Heart left ventricle (tissue), 16 donors: ENCODE measurements around the gene PSEN1. TPM values are rescaled to one million over a fixed set of nuclear protein-coding genes. Genes with fewer than 3 reads are reported as not detected.
"Not testable (repeated sequence)": the region's sequence is repeated elsewhere in the genome, so short reads cannot be mapped to it uniquely, and the experiment has no call there.

ENCODE experiments used
- ATAC-seq, 4 donors: fragments of 200-7000 bp; cut with Tn5 transposase; one replicate each; pipeline ENCODE4 v1.9.1; 2020 to 2022; ENCODE audit warnings: moderate library complexity in 4 of 4, mild to moderate bottlenecking in 3 of 4, moderate number of reproducible peaks in 1 of 4
- DNase-seq, 5 donors: peaks; one replicate each; pipeline ENCODE4 v3.0.0-alpha.2; 2020
- H3K27ac ChIP-seq, 12 donors: fragments of 200-600 bp; sonication (generic) in 4 of 12; one replicate each; pipeline versions ENCODE4 v1.5.0 to v1.8.0; 2016 to 2022; ENCODE audit warnings: mild to moderate bottlenecking in 2 of 12
- H3K27me3 ChIP-seq, 9 donors: fragments of 200-600 bp; sonication (generic) in 2 of 9; one replicate each; pipeline versions ENCODE4 v1.5.1 to v1.8.0; 2016 to 2022; ENCODE audit warnings: mild to moderate bottlenecking in 3 of 9
- H3K36me3 ChIP-seq, 9 donors: fragments of 200-600 bp; sonication (generic) in 2 of 9; one replicate each; pipeline versions ENCODE4 v1.5.0 to v1.8.0; 2018 to 2022; ENCODE audit warnings: mild to moderate bottlenecking in 2 of 9
- H3K4me1 ChIP-seq, 12 donors: fragments of 200-600 bp; sonication (generic) in 4 of 12; one replicate each; pipeline versions ENCODE4 v1.5.0 to v1.8.0; 2016 to 2022; ENCODE audit warnings: mild to moderate bottlenecking in 3 of 12
- H3K4me3 ChIP-seq, 12 donors: fragments of 200-600 bp; sonication (generic) in 4 of 12; one replicate each; pipeline versions ENCODE4 v1.5.0 to v1.8.0; 2017 to 2022; ENCODE audit warnings: mild to moderate bottlenecking in 9 of 12, moderate library complexity in 4 of 12
- H3K9me3 ChIP-seq, 12 donors: fragments of 200-600 bp; sonication (generic) in 4 of 12; one replicate each; pipeline versions ENCODE4 v1.5.0 to v1.8.0; 2016 to 2022; ENCODE audit warnings: mild to moderate bottlenecking in 1 of 12
- CTCF ChIP-seq, 12 donors: fragments of 200-600 bp; sonication (generic) in 4 of 12; IDR thresholded peaks; one replicate each; pipeline versions ENCODE4 v1.5.0 to v1.8.0; 2018 to 2022; ENCODE audit warnings: antibody characterized with exemption in 12 of 12, mild to moderate bottlenecking in 5 of 12
- POLR2A ChIP-seq, 2 donors: fragments of 450-650 bp; IDR thresholded peaks; one replicate each; pipeline ENCODE4 v1.6.1; 2017; ENCODE audit warnings: antibody characterized with exemption in 2 of 2, mild to moderate bottlenecking in 2 of 2, moderate library complexity in 2 of 2
- WGBS, 4 donors: extraction: QIAGEN DNeasy Blood & Tissue Kit in 2 of 4; methylation state at CpG; one replicate each; pipeline versions ENCODE4 v1.1.5 to v1.1.7; 2013 to 2018; 5-methylcytosine and 5-hydroxymethylcytosine counted together
- intact Hi-C, 10 donors: fragments of 100-400 bp; cut with DNase I; formaldehyde crosslinking; loops; one replicate each; pipeline versions ENCODE4 v1.11.1 to v1.14.2; 2022
- polyA plus RNA-seq, 2 donors: library from polyadenylated mRNA; stranded (reverse); fragments of 200-250 nt; gene quantifications; one replicate each; pipeline ENCODE4 v1.2.3, GENCODE V29; 2013
- total RNA-seq, 9 donors: library from RNA; depleted of rRNA in 2 of 9; stranded (reverse); fragments of >200 nt in 2 of 9; fragmentation: NEBNext Ultra II Directional in 3 of 9; extraction: Animal tissue kit (Norgen Biotek cat#: 25700) in 3 of 9; gene quantifications; one replicate each; pipeline versions ENCODE4 v1.1.0 to v1.2.4, GENCODE V29; 2016 to 2023
- donor health status: ischemic (EF 13 %, LVEDD 7.1; RV severe dilation, severe dysfunction).
- donor health status: healthy with polysubstance abuse.
- donor health status: DM: no; HTN: yes; CAD: no.
- donor health status: DM: no; HTN: no; CAD: no.
- donor health status: ischemic (EF 25% LVEDD 6.9; RV normal size, moderate dysfunction).
- donor health status: ischemic (EF 25% LVEDD 5.7; RV mildly dilated, moderate dysfunction).
- donor health status: healthy.
- donor health status: DM: yes; HTN: yes; CAD: no.
- donor health status: ischemic (EF 35%, LVEDD 5.7; RV mildly dilated, moderate dysfunction).
- donor health status: nonischemic (EF 11% LVEDD 7.7; RV severe dilation, severe dysfunction).
- donor health status: DM: yes; HTN: yes; CAD: no.
- donor health status: PGD.
- donor health status: ischemic (EF 29% LVEDD 5.4; RV normal size, mild dysfunction).
- donor health status: nonischemic (EF 23%, LVEDD 6.1; RV moderate dilation, normal function).

The PSEN1 gene
- total and polyA plus RNA-seq, 11 donors = 11.6 to 44.1 (median 22.4) TPM

GRCh38 chr14:73188501-73188911 is 52.2 kb downstream of the PSEN1 start:
- H3K27me3 ChIP-seq = no peaks in the 10 kb centered on the region
- no peak for ATAC-seq
- TF ChIP-seq CTCF (IDR thresholded peaks at IDR 0.05) = no peak
- no peak for TF ChIP-seq POLR2A (IDR thresholded peaks at IDR 0.05)
- peaks cover 0 to 75% (median 72%) of the 10 kb centered on the region in 9 donors for H3K36me3 ChIP-seq
- DNase-seq = no peak
- H3K27ac ChIP-seq = no peak overlapping the region
- no peaks in the 10 kb centered on the region for H3K4me1 ChIP-seq
- 92 to 98% (median 96%) methylated on average over 3 of the region's 3 CpGs for WGBS, 4 donors
- H3K4me3 ChIP-seq = no peak overlapping the region
- no peaks in the 10 kb centered on the region for H3K9me3 ChIP-seq
- intact Hi-C loops = no loop called here

GRCh38 chr14:73189651-73190050 is 53.3 kb downstream of the PSEN1 start:
- Histone ChIP-seq H3K9me3 (no peaks in the 10 kb centered on the region), H3K36me3 (peaks cover 0 to 87% (median 84%) of the 10 kb centered on the region in 9 donors), H3K27ac (no peak overlapping the region), H3K4me3 (no peak overlapping the region), H3K27me3 (no peaks in the 10 kb centered on the region), H3K4me1 (no peaks in the 10 kb centered on the region)
- intact Hi-C loops = no loop called here
- no peak for DNase-seq
- no peak for ATAC-seq
- TF ChIP-seq CTCF (IDR thresholded peaks at IDR 0.05) (no peak), POLR2A (IDR thresholded peaks at IDR 0.05) (no peak)
- 72 to 97% (median 91%) methylated on average over 3 of the region's 3 CpGs for WGBS, 4 donors

DNA sequence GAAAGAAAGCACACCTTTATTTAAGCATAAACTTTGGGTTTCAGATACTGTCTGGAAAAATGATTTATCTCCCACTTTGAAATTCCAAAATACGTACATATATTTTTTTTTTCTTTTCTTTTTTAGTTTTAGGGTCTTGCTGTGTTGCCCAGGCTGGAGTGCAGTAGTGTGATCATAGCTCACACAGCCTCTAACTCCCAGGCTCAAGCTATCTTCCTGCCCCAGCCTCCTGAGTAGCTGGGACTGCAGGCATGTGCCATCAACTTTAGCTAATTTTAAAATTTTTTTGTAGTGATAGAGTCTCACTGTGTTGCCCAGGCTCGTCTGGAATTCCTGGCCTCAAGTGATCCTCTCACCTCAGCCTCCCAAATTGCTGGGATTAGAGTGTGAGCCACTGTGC is 55.1 kb downstream of the PSEN1 start:
- ATAC-seq = no peak
- intact Hi-C loops = no loop called here
- Histone ChIP-seq H3K36me3 (peaks cover 0 to 100% (median 98%) of the 10 kb centered on the region in 9 donors), H3K9me3 (no peaks in the 10 kb centered on the region), H3K27me3 (no peaks in the 10 kb centered on the region), H3K4me3 (no peak overlapping the region), H3K4me1 (no peaks in the 10 kb centered on the region), H3K27ac (no peak overlapping the region)
- 93 to 100% (median 96%) methylated on average over 2 of the region's 2 CpGs for WGBS, 4 donors
- TF ChIP-seq POLR2A (IDR thresholded peaks at IDR 0.05) (no peak), CTCF (IDR thresholded peaks at IDR 0.05) (no peak)
- no peak for DNase-seq

DNA sequence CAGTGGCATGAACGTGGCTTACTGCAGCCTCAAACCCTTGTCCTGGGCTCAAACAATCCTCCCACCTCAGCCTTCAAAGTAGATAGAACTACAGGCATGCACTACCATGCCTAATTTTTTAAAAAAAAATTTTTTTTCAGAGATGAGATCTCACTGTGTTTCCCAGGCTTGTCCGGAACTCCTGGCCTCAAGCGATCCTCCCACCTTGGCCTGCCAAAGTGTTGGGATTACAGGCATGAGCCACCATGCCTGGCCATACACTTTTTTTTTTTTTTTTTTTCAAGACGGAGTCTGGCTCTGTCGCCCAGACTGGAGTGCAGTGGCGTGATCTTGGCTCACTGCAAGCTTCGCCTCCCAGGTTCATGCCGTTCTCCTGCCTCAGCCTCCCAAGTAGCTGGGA is 58.0 kb downstream of the PSEN1 start:
- H3K9me3 ChIP-seq, H3K4me3 ChIP-seq, DNase-seq, intact Hi-C loops, H3K27ac ChIP-seq, H3K27me3 ChIP-seq, ATAC-seq, H3K4me1 ChIP-seq: not testable (repeated sequence)
- 95 to 99% (median 96%) methylated on average over 8 of the region's 8 CpGs for WGBS, 4 donors
- peaks cover 0 to 99% (median 96%) of the 10 kb centered on the region in 9 donors for H3K36me3 ChIP-seq

DNA sequence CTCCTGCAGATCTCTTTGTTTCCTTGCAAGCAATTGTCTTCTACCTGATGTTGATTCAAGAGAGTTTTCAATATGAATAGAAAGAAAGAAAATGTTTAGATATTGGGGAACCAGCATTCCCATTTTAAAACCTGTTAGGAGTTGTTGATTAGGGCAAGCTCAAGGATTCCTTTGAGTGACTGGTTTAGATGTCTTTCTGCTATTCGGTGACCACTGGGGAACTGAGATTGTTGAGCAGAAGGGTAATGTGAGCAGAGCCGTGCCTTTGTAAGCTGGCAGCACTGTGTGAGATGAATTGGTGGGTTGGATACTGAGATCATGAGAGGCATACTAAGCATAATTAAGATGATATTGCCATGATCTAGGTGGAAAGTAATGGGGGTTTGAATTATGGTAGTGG is 61.9 kb downstream of the PSEN1 start:
- DNase-seq (no peak), ATAC-seq (no peak)
- intact Hi-C loops = no loop called here
- WGBS, 4 donors = 78 to 91% (median 81%) methylated on average over 2 of the region's 2 CpGs
- no peak overlapping the region for H3K4me3 ChIP-seq
- no peaks in the 10 kb centered on the region for H3K9me3 ChIP-seq
- no peak overlapping the region for H3K27ac ChIP-seq
- no peaks in the 10 kb centered on the region for H3K4me1 ChIP-seq
- H3K27me3 ChIP-seq = no peaks in the 10 kb centered on the region
- peaks cover 0 to 98% (median 93%) of the 10 kb centered on the region in 9 donors for H3K36me3 ChIP-seq
- no peak for TF ChIP-seq CTCF (IDR thresholded peaks at IDR 0.05)
- no peak for TF ChIP-seq POLR2A (IDR thresholded peaks at IDR 0.05)
